ENCODE results near the gene PIP4K2A. TPM values are rescaled to one million over a fixed set of nuclear protein-coding genes. Genes with fewer than 3 reads are reported as not detected.
A peak's percentile ranks its signal among the peaks of the same experiment; 100 is the strongest.
"Not testable (repeated sequence)": the region's sequence is repeated elsewhere in the genome, so short reads cannot be mapped to it uniquely, and the experiment has no call there.

PIP4K2A gene
- total RNA-seq, 1 experiment from 2014 or later, result 28.1 TPM

DNA sequence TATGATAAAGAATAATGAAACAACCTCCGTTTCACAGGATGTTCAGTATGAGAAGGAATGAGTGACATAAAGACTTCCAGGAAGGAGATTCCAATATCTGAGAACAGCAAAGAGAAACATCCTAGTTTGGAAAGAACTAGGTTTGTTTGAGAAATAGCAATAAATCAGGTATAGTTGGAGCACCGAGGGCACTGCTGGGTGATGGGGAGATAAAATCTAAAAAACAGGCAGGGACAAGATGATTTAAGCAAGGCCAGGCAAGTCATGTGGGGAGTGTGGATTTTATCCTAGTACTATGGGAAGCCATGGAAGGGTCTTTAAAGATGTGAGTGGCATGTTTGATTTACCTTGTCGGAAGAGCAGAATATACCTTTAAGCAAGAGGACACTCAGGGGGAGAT, 199.4 kb downstream of the PIP4K2A start:
- DNase-seq (ENCODE audit: low read depth), result no peak

DNA sequence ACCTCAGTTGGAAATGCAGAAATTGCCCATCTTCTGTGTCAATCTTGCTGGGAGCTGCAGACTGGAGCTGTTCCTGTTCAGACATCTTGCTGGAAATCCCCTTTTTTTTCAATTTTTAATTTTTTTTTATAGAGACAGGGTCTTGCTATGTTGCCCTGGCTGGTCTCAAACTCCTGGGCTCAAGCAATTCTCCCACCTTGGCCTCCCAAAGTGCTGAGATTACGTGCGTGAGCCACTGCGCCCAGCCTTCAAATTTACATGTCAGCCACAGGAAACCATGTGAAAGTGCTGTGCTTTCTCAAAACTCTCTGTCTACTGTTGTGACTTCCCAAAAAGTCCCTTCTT, 200.0 kb downstream of the PIP4K2A start:
- DNase-seq (ENCODE audit: low read depth), result not testable (repeated sequence)

DNA sequence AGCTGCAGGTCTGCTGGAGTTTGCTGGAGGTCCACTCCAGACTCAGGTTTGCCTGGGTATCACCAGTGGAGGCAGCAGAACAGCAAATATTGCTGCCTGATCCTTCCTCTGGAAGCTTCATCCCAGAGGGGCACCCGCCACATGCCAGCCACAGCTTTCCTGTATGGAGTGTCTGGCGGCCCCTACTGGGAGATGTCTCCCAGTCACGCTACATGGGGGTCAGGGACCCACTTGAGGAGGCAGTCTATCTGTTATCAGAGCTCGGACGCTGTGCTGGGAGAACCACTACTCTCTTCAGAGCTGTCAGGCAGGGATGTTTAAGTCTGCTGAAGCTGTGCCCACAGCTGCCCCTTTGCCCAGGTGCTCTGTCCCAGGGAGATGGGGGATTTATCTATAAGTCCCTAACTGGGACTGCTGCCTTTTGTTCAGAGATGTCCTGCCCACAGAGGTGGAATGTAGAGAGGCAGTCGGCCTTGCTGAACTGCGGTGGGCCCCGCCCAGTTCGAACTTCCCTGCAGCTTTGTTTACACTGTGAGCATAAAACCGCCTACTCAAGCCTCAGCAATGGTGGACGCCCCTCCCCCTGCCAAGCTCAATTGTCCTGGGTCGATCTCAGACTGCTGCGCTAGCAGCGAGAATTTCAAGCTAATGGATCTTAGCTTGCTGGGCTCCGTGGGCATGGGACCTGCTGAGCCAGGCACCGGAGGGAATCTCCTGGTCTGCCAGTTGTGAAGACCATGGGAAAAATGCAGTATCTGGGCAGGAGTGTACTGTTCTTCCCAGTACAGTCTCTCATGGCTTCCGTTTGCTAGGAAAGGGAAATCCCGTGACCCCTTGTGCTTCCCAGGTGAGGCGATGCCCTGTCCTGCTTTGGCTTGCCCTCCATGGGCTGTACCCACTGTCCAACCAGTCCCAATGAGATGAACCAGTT, 200.6 kb downstream of the PIP4K2A start:
- peak; percentile 53 for DNase-seq (ENCODE audit: low read depth)

DNA sequence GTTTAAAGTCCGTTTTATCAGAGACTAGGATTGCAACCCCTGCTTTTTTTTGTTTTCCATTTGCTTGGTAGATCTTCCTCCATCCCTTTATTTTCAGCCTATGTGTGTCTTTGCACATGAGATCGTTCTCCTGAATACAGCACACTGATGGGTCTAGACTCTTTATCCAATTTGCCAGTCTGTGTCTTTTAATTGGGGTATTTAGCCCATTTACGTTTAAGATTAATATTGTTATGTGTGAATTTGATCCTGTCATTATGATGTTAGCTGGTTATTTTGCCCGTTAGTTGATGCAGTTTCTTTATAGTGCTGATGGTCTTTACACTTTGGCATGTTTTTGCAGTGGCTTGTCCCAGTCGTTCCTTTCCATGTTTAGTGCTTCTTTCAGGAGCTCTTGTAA, 202.4 kb downstream of the PIP4K2A start:
- DNase-seq (ENCODE audit: low read depth), result not testable (repeated sequence)

- DNase-seq (ENCODE audit: low read depth), result not testable (repeated sequence)
Observed at GRCh38 chr10:22508214-22508613, 206.2 kb downstream of the PIP4K2A start.

- DNase-seq (ENCODE audit: low read depth), result peak; percentile 26
Observed at GRCh38 chr10:22505911-22506685, 208.3 kb downstream of the PIP4K2A start.

GRCh38 chr10:22504766-22505165, 209.6 kb downstream of the PIP4K2A start:
- no peak for DNase-seq (ENCODE audit: low read depth)

GRCh38 chr10:22503315-22504088, 210.9 kb downstream of the PIP4K2A start:
- DNase-seq (ENCODE audit: low read depth), result peak; percentile 47

GRCh38 chr10:22501863-22502262, 212.5 kb downstream of the PIP4K2A start:
- no peak for DNase-seq (ENCODE audit: low read depth)

DNA sequence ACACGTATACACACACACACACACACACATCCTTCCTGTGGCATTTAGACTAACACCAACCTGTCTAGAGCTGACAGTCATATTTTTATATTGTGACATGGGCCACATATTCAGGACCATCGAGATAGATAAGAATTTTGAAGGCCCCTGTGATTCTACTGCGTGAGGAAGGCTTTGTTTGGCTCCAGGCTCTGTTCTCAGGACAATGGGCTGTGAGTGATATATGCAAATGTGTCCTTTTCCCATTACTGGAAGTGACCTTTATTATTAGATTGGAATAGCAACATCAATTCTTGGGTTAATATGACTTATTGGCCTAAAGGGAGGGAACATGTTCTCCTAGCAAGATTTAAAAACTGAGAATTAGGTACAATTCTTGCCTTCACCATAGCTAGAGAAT, 213.0 kb downstream of the PIP4K2A start:
- no peak for DNase-seq (ENCODE audit: low read depth)

DNA sequence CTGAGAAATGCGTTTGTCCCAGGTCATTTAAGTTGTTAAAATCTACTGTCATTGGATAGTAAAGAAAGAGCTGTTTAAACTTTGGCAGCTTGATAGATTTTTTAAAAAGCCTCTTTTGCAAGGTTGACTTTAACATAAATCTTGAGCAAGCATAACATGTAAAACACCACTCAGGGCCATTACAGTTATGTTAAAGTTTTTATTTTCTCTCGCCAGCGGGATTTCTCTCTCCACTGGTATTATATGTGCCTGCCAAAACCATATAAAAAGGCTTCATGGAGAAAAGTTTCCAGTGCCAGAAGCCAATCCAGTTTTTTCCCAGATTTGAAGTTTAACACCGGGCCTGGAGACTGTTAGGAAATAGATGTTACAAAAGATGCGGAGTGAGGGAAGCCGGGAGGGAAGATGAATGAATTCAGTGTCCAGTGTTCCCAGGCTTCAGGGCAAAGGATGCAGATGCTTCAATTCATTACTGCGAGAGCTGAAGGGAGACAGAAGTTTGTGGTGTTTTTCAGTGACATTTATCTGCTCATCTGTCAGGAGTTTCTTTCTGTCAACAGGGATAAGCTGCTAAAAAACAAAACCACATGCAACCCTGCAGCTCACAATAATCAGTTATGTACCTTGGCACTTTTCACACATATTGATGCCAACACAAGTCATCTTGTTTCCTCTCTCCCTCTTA, 213.6 kb downstream of the PIP4K2A start:
- DNase-seq (ENCODE audit: low read depth), result no peak

DNA sequence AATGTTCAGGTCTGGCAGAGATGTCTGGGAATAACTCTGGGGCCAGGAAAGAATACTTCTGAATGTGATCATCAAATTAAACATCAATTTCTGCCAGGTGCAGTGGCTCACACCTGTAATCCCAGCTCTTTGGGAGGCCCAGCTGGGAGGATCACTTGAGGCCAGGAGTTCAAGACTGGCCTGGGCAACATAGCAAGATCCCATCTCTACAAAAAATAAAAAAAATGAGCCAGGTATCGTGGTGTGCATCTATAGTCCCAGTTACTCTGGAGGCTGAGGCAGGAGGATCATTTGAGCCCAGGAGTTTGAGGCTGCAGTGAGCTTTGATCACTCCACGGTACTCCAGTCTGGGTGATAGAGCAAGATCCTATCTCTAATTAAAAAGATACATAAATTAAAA, 214.4 kb downstream of the PIP4K2A start:
- not testable (repeated sequence) for DNase-seq (ENCODE audit: low read depth)

DNA sequence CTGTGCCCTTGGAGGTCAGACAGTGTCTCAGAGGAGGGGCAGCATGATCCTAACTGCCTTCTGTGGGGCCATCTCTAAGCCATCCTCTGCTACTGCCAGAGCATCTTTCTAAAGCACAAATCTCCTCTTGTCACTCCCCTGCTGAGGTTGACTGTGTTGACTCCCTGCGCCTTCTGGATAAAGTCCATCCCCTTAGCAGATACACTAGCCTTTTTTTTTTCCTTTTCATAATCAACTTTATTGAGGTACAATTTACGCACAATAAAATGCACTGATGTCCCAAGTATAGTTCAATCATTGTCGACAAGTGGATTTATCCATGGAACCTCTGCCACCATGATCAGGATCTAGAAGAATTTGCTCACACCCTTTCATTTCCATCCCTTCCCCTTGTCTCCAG, 219.0 kb downstream of the PIP4K2A start:
- DNase-seq (ENCODE audit: low read depth), result no peak

DNA sequence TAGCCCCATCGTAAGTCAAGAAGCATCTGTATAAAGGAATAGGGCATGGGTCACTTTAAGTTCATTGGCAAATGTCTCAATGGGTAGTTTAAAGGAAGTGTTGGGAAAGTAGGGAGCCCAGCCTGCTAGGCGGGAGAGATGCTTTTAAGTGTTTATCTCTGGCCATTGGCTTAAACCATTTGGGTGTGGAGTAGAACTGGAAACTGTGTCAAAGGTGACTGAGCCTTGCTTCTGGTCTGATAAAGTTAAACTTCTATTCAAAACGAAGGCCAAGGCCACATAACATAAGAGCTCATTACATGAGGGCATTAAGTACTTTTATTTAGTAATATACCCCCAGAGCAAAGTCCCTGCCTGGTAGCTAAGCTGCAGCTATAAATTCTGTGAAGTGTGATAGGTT, 220.4 kb downstream of the PIP4K2A start:
- DNase-seq (ENCODE audit: low read depth), result no peak

DNA sequence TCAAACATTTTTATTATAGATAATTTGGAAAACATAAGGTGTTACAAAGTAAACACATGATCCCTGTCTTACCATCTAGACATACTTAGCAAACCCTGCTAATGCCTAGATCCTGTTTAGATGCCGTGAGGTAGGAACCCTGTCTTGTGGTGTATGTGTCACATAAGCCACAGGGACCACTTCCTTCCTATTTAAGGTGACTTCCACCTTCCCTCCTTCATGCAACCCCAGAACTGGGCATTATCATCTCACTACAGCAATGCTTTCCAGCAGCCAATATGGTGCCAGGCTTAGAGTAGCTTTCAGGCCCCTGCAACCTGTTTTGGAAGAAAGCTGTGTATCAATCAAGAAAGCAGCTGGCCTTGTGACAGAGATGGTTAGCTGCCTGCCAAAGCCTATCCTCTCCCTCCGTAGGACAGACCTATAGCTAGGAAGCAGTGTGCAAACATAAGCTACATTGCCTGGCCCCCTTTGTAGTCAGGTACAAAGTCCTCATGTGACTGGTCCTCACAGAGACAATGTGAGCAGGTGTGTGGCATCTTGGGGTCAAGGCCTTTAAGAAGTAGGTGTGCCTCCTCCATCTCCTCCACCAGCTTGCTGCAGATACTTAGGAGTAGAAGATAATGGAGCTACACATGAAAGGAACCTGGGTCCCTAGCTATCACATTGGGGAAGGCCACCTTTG, 222.3 kb downstream of the PIP4K2A start:
- no peak for DNase-seq (ENCODE audit: low read depth)

GRCh38 chr10:22491480-22491879, 222.9 kb downstream of the PIP4K2A start:
- DNase-seq (ENCODE audit: low read depth), result no peak

DNA sequence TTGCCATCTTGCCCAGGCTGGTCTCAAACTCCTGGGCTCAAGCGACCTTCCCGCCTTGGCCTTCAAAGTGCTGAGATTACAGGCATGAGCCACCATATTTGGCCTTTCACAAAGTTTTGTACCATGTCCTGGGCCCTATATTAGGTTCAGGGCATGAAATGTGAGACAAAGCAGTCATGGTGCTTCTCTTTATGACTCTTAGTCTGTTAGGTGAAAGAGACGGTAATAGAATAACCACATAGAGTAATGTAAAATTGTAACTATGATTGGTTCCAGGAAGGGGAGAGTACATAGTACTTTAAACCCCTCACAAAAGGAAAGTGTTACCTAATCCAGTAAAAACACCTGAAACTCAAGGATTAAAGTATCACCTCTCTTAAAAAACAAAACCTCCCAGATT, 224.4 kb downstream of the PIP4K2A start:
- no peak for DNase-seq (ENCODE audit: low read depth)

- DNase-seq (ENCODE audit: low read depth), result no peak
Observed at GRCh38 chr10:22489467-22489866, 224.9 kb downstream of the PIP4K2A start.

DNA sequence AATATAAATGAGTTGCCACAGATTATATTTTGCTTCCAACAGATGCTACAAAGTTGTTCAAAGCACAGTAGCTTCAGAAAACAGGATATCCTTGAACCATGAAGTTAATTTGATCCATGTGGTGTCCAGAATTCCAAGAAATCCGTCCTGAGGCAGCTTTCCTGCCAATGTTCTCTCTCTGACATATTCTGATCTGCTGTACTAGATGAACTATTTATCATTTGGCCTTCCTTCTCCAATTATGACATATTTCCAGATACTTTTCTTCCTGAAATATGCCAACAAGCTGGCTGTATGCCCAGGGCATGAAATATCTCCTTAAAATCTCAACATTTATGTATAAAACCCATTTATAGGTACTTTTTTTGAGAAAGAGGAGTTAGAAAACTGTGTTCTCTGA, 227.9 kb downstream of the PIP4K2A start:
- no peak for DNase-seq (ENCODE audit: low read depth)
